ENCODE data around the gene LRP5. TPM values are rescaled to one million over a fixed set of nuclear protein-coding genes. Genes with fewer than 3 reads are reported as not detected.
"Not testable (repeated sequence)": the region's sequence is repeated elsewhere in the genome, so short reads cannot be mapped to it uniquely, and the experiment has no call there.

LRP5 gene
- total and polyA plus RNA-seq, 10 donors = 3.9 to 21.8 (median 14.1) TPM

DNA sequence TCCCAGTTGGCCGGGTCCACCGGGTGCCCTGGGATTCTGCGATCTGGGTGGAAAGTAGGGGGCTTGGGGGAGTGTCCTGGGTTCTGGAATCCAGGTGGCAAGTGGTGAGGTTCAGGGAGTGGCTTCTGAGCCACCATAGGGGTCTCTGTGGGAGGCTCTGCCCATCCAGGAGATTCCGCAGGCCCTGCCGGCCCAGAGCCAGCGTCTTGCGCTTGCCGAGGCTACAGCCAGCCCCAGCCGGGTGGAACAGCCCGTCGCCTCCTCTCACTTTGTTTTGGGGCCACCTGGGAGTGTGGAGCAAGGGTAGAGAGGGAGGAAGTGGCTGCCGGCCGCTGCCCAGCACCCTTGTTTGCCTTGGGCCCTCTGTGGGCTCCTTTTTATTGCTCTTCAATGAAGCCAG is 87.5 kb downstream of the LRP5 start:
- Histone ChIP-seq H3K27me3 (replicated peaks in 1 of 7) (peaks cover 0 to 5% (median 0%) of the 10 kb centered on the region in 7 donors), H3K4me3 (no peak overlapping the region), H3K4me1 (peaks cover 0 to 22% (median 4%) of the 10 kb centered on the region in 6 donors), H3K9me3 (no peaks in the 10 kb centered on the region), H3K27ac (peak overlapping the region in 7 of 8 donors; percentile 2 to 62 (median 51)), H3K36me3 (peaks cover 0 to 21% (median 0%) of the 10 kb centered on the region in 6 donors)
- no peak for TF ChIP-seq POLR2A (IDR thresholded peaks at IDR 0.05)
- intact Hi-C loops (cut with DNase I; ENCODE audit: low total_unique reads) = no loop called here
- 70 to 86% (median 81%) methylated on average over 10 to 13 of the region's 13 CpGs for WGBS, 5 donors
- no peak for DNase-seq

DNA sequence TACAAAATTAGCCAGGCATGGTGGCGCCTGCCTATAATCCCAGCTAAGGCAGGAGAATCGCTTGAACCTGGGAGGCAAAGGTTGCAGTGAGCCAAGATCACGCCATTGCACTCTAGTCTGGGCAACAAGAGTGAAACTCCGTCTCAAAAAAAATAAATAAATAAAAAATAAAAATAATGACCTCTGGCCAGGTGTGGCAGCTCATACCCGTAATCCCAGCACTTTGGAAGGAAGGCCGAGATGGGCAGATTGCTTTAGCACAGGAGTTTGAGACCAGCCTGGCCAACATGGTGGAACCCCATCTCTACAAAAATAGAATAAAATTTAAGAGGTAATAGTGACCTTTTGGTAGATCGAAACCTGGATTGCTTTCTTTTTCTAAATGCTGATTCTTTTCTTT is 88.2 kb downstream of the LRP5 start:
- intact Hi-C loops (cut with DNase I; ENCODE audit: low total_unique reads) = not testable (repeated sequence)

DNA sequence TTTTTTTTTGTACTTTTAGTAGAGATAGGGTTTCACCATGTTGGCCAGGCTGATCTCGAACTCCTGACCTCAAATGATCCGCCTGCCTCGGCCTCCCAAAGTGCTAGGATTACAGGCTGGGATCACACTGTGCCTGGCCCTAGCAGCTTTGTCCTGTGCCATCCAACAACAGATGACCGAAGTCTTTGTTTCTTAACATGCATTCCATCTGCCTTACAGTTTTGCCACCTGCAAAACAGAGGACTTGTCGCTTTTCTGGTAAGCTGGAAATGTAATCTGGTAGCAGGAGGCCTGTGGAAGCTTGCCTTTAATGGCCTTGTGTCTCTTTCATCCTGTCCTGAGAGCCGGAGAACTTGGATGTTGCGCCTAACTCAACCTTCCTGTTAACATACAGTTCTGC is 89.5 kb downstream of the LRP5 start:
- intact Hi-C loops (cut with DNase I; ENCODE audit: low total_unique reads) = no loop called here
- Histone ChIP-seq H3K27ac (no peak overlapping the region), H3K36me3 (peaks cover 0 to 27% (median 0%) of the 10 kb centered on the region in 6 donors), H3K9me3 (no peaks in the 10 kb centered on the region), H3K27me3 (replicated peaks in 1 of 7) (peaks cover 0 to 5% (median 0%) of the 10 kb centered on the region in 7 donors), H3K4me3 (no peak overlapping the region), H3K4me1 (peaks cover 0 to 22% (median 4%) of the 10 kb centered on the region in 6 donors)
- 78 to 97% (median 86%) methylated on average over 7 of the region's 7 CpGs for WGBS, 5 donors
- DNase-seq = no peak
- TF ChIP-seq POLR2AphosphoS5 (IDR thresholded peaks at IDR 0.05) = no peak
- TF ChIP-seq POLR2A (IDR thresholded peaks at IDR 0.05) = no peak
- TF ChIP-seq, protein P1, sequence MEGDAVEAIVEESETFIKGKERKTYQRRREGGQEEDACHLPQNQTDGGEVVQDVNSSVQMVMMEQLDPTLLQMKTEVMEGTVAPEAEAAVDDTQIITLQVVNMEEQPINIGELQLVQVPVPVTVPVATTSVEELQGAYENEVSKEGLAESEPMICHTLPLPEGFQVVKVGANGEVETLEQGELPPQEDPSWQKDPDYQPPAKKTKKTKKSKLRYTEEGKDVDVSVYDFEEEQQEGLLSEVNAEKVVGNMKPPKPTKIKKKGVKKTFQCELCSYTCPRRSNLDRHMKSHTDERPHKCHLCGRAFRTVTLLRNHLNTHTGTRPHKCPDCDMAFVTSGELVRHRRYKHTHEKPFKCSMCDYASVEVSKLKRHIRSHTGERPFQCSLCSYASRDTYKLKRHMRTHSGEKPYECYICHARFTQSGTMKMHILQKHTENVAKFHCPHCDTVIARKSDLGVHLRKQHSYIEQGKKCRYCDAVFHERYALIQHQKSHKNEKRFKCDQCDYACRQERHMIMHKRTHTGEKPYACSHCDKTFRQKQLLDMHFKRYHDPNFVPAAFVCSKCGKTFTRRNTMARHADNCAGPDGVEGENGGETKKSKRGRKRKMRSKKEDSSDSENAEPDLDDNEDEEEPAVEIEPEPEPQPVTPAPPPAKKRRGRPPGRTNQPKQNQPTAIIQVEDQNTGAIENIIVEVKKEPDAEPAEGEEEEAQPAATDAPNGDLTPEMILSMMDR (IDR thresholded peaks at IDR 0.05 in 8 of 11, conservative IDR thresholded peaks at IDR 0.05 in 3 of 11) = no peak

More for the DNA sequence above, 88.2 kb downstream of the LRP5 start:
- 91 to 98% (median 94%) methylated on average over 7 of the region's 7 CpGs for WGBS, 5 donors
- H3K4me3 ChIP-seq; H3K27me3 ChIP-seq (replicated peaks in 1 of 7); H3K9me3 ChIP-seq; H3K27ac ChIP-seq; DNase-seq: not testable (repeated sequence)
- H3K4me1 ChIP-seq = peaks cover 0 to 22% (median 4%) of the 10 kb centered on the region in 6 donors
- H3K36me3 ChIP-seq = peaks cover 0 to 21% (median 0%) of the 10 kb centered on the region in 6 donors

DNA sequence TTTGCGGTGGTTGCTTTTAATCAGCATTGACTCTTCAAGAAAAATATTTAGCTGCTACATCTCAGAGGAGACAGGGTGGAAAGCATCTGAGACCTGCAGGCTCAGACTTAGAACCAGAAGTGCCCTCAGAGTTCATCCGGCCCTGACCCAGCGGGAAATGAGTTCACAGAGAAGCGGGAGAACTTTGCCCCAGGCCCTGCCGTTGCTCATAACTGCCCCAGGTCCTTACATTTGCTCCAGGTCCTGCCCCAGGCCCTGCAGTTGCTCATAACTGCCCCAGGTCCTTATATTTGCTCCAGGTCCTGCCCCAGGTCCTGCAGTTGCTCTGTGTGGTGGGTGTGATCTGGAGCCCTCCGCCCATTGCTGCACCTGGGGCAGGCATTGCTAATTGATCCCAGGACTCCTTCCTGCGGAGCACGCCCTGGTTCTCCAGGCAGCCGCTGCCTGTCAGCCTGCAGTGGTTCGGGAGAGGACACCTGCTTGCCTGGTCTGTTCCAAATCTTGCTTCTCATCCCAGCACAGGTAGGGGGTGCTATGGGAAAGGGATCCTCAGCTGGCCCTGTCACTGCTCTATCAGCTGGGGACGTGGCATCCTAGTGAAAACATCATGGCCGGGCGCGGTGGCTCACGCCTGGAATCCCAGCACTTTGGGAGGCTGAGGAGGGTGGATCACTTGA is 90.1 kb downstream of the LRP5 start:
- H3K4me3 ChIP-seq = no peak overlapping the region
- no peak overlapping the region for H3K27ac ChIP-seq
- intact Hi-C loops (cut with DNase I; ENCODE audit: low total_unique reads) = no loop called here
- peaks cover 0 to 30% (median 0%) of the 10 kb centered on the region in 6 donors for H3K36me3 ChIP-seq
- TF ChIP-seq POLR2AphosphoS5 (IDR thresholded peaks at IDR 0.05) (no peak), POLR2A (IDR thresholded peaks at IDR 0.05) (no peak)
- TF ChIP-seq, protein P1 (IDR thresholded peaks at IDR 0.05 in 8 of 11, conservative IDR thresholded peaks at IDR 0.05 in 3 of 11) = no peak
- WGBS, 5 donors = 85 to 95% (median 89%) methylated on average over 14 to 15 of the region's 15 CpGs
- H3K4me1 ChIP-seq = peaks cover 0 to 22% (median 4%) of the 10 kb centered on the region in 6 donors
- H3K27me3 ChIP-seq (replicated peaks in 1 of 7) = peaks cover 0 to 1% (median 0%) of the 10 kb centered on the region in 7 donors
- DNase-seq = no peak
- no peaks in the 10 kb centered on the region for H3K9me3 ChIP-seq

DNA sequence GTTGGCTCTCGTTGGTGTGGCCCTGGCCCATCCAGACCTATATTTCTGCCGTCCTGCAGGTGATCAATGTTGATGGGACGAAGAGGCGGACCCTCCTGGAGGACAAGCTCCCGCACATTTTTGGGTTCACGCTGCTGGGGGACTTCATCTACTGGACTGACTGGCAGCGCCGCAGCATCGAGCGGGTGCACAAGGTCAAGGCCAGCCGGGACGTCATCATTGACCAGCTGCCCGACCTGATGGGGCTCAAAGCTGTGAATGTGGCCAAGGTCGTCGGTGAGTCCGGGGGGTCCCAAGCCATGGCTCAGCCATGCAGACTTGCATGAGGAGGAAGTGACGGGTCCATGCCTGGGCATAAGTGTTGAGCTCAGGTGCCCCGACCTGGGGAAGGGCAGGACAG is 91.0 kb downstream of the LRP5 start:
- intact Hi-C loops (cut with DNase I; ENCODE audit: low total_unique reads) = no loop called here
- H3K4me3 ChIP-seq = no peak overlapping the region
- TF ChIP-seq POLR2AphosphoS5 (IDR thresholded peaks at IDR 0.05) (no peak), POLR2A (IDR thresholded peaks at IDR 0.05) (no peak)
- TF ChIP-seq, protein P1 (IDR thresholded peaks at IDR 0.05 in 8 of 11, conservative IDR thresholded peaks at IDR 0.05 in 3 of 11) = no peak
- no peak for DNase-seq
- WGBS, 5 donors = 87 to 94% (median 90%) methylated on average over 15 to 18 of the region's 18 CpGs
- no peaks in the 10 kb centered on the region for H3K27me3 ChIP-seq (replicated peaks in 1 of 7)
- no peak overlapping the region for H3K27ac ChIP-seq
- H3K9me3 ChIP-seq = no peaks in the 10 kb centered on the region
- H3K4me1 ChIP-seq = peaks cover 0 to 16% (median 2%) of the 10 kb centered on the region in 6 donors
- peaks cover 0 to 30% (median 0%) of the 10 kb centered on the region in 6 donors for H3K36me3 ChIP-seq
